ENCODE data around the gene MRPS25.
"Not testable (repeated sequence)": the region's sequence is repeated elsewhere in the genome, so short reads cannot be mapped to it uniquely, and the experiment has no call there.

MRPS25 gene

DNA sequence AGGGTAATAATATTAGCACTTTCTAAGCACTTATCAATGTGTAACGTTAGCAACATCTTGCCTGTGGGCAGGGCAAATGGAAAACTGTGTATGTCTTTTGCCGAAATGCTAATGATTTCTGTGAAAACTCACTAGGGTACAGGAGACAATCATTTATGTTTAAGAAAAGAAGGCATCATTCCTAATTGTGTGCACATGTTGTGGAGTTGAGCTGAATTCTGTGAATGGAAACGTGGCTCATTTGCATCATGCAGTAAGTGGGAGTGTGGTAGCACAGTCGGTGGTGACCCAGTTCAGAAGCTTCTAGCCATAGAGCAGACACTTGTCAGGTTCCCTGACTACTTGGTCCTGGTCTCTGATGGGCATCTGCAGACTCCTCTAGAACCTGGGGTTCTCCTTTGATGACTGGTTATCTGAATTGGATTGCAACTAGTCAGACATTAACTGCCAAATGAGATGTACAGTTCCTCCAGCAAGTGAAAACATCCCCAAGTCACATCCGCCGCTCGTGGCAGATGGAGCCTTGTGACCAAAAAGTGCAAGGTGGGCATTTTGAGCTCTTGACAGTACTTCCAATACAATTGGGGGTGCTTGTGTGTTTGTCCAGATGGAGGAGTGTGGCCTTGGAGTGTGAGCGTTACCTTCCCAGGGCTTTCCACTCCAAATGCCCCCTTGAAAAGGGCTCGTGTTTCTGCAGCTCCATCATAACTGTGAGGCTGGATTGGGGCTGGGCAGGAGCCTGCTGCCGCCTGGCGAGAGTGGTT, 21.5 kb downstream of the MRPS25 start:
- no peak for DNase-seq (ENCODE audit: low spot score)

GRCh38 chr3:15042936-15043335, 22.2 kb downstream of the MRPS25 start:
- DNase-seq (ENCODE audit: low spot score), result no peak

DNA sequence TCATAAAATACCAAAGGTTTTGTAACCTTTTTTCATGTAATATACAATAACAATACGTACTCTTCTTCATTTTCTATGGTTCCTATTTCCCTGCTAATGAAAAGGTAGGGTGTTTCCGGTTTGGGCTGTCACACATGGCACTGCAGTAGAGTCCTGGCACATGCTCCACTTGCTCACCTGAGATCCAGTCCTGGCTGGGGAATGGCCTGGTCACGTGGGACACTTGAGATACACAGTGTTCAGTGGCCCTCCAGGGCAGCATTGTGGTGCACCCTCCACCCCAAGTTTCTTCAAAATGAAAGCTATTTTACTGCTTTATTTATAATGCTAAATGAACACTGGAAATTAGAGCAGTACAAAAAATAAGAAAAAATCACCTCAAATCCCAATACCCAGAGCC, 23.2 kb downstream of the MRPS25 start:
- no peak for DNase-seq (ENCODE audit: low spot score)

DNA sequence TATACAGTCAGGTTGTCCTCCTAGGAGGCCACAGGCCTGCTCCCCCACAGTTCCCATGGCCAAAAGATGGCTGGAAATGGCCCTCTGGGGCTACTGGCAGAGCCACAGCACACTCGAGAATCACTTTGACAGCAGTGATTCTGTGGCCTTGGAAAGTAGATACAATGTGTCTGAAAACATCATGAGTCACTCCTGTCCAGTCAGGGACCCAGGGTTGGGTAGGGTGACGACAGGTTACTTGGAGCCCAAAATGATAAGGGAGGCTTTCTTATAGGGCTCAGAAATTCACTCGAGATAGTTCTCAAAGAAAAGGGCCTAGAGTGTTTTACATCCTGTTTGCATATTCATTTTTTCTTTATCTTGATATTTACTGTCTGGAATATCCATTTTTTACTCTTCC, 24.3 kb downstream of the MRPS25 start:
- no peak for DNase-seq (ENCODE audit: low spot score)

DNA sequence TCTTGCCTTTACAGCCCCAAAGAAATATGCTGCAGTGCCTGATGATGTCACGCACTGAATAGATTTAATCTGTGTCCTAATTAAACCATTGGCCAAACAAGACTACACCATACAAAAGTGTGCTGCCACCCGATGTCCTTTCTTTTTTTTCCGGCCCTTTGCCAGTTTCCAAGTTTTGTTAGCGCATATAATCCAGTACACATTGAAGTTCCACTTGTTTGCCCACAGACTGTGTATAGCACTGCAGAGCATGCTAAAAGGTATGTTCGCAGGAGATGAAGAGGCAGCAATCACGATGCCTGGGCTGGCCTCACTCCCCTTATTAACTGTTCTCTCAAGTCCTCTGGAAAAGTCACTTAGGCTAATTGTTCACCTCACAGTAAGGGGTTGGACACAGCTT, 26.8 kb downstream of the MRPS25 start:
- DNase-seq (ENCODE audit: low spot score), result no peak

DNA sequence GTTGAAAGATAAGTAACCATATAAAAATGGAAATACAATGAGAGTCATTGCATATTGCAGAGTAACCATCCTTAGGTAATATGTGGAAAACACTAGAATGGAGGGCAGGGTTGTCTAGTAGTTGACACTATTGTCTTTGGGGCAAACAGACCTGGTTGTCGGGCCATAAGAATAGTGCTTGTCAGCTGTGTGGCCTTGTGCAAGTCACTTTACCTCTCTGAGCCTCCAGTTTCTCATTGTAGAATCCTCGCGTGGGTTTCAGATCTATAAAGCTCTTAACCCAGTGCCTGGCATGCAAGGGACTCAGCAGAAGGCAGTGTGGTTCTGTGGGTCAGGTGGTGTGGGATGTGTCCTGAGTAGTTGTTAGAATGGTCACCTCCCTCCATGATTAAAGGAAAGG, 32.0 kb downstream of the MRPS25 start:
- DNase-seq (ENCODE audit: low spot score), result no peak

- DNase-seq (ENCODE audit: low spot score), result no peak
These were observed 32.5 kb downstream of the MRPS25 start for GRCh38 chr3:15032650-15033049.

DNA sequence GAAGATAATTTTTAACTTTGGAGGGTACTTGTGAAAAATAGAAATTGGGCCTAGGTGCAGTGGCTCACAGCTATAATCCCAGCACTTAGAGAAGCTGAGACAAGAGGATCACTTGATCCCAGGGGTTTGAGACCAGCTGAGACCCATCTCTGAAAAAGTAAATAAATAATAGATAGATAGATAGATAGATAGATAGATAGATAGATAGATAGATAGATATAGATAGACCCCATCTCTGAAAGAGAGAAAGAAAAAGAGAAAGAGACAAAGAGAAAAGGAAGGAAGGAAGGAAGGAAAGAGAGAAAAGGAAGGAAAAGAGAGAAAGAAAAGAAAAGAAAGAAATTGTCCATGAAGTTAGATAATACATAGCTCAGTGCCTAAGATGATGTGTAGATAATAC, 35.5 kb downstream of the MRPS25 start:
- DNase-seq (ENCODE audit: low spot score), result no peak

DNA sequence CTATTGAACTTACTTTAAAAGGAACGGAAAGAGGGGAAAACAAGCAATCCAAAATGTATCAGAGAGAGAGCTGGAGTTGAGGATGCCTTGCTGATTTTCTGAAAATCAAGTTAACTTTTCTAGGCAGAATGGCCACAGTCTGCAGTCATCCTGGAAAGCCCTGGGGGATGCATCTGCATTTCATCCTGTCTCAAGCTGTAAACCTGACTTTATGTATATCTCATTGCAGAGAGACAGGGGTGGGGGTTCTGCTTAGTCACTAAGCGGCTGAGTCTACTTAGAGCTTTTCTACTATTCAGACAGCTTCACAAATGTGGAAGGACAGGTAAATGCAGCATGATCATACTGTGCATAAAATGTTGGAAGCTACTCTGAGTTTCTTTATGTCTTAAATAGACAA, 41.4 kb downstream of the MRPS25 start:
- no peak for DNase-seq (ENCODE audit: low spot score)

GRCh38 chr3:15023249-15023648, 41.9 kb downstream of the MRPS25 start:
- no peak for DNase-seq (ENCODE audit: low spot score)

DNA sequence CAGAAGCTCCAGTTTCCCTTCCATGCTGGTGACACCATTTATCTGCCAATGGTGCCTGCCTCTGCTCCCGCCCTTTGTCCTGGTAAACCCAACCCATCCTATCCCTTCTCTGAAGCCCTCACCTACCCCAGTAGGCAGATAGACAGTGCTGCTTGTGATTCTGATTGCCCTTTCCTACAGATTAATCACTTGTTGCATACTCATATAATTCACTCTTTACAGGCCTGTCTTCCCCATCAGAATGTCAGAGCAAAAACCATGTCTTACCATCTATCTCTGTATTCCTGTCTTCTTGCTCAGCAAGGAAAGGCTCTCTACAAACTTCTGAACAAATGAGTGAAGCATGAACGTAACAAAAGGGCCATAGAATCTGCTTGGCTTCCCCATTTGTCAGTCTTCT, 47.9 kb downstream of the MRPS25 start:
- DNase-seq (ENCODE audit: low spot score), result no peak

- no peak for DNase-seq (ENCODE audit: low spot score)
These were observed 49.7 kb downstream of the MRPS25 start for GRCh38 chr3:15015456-15015855.

GRCh38 chr3:15014606-15015328, 50.3 kb downstream of the MRPS25 start:
- DNase-seq (ENCODE audit: low spot score), result no peak

GRCh38 chr3:15011174-15011573, 53.9 kb downstream of the MRPS25 start:
- DNase-seq (ENCODE audit: low spot score), result no peak

DNA sequence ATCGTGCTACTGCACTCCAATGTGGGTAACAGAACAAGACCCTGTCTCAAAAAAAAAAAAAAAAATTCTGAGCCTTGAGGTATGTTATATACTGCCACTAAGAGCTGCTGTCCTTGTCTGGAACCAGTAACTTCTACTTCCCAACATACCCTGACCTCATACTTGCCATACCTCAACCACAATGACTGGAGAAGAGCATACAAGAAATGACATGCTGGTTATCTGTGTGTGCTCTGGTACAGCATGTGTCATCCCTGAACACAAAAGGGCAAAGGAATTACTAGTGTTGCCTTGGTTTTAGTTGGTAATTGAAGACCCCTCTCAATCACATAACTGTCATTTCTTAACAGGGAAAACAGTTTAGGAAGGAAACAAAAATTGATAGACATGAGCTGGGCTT, 54.5 kb downstream of the MRPS25 start:
- DNase-seq (ENCODE audit: low spot score), result no peak

- no peak for DNase-seq (ENCODE audit: low spot score)
These were observed 55.9 kb downstream of the MRPS25 start for GRCh38 chr3:15009167-15009566.

- DNase-seq (ENCODE audit: low spot score), result no peak
These were observed 57.4 kb downstream of the MRPS25 start for GRCh38 chr3:15007681-15008141.

GRCh38 chr3:14999182-14999581, 65.9 kb downstream of the MRPS25 start:
- DNase-seq (ENCODE audit: low spot score), result not testable (repeated sequence)

Measured in CD4-positive, alpha-beta T cell treated with Interleukin-2 at 100 ng/mL for 4 hours (primary cell).